ENCODE data around the gene LAD1.

The LAD1 gene

GRCh38 chr1:201399018-201399351 lies at the start of gene LAD1:
TSS of gene LAD1 (minus strand) at chr1:201399324. CDS start at chr1:201399306, 18 bp downstream.
- Histone ChIP-seq H3K36me3 (ENCODE audit: control insufficient read depth, insufficient read depth, low read length) (no peaks in the 10 kb centered on the region), H3K4me3 (replicated peaks; ENCODE audit: low read depth, low read length) (no peak within 1 kb of the TSS), H3K27me3 (replicated peaks; ENCODE audit: control insufficient read depth, insufficient read depth, low read length) (no peaks in the 10 kb centered on the region)
- TF ChIP-seq, protein P1, sequence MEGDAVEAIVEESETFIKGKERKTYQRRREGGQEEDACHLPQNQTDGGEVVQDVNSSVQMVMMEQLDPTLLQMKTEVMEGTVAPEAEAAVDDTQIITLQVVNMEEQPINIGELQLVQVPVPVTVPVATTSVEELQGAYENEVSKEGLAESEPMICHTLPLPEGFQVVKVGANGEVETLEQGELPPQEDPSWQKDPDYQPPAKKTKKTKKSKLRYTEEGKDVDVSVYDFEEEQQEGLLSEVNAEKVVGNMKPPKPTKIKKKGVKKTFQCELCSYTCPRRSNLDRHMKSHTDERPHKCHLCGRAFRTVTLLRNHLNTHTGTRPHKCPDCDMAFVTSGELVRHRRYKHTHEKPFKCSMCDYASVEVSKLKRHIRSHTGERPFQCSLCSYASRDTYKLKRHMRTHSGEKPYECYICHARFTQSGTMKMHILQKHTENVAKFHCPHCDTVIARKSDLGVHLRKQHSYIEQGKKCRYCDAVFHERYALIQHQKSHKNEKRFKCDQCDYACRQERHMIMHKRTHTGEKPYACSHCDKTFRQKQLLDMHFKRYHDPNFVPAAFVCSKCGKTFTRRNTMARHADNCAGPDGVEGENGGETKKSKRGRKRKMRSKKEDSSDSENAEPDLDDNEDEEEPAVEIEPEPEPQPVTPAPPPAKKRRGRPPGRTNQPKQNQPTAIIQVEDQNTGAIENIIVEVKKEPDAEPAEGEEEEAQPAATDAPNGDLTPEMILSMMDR (IDR thresholded peaks at IDR 0.05; ENCODE audit: insufficient read depth, low read length, poor library complexity, severe bottlenecking) = no peak
- DNase-seq (ENCODE audit: extremely low read depth, insufficient read length) = no peak

DNA sequence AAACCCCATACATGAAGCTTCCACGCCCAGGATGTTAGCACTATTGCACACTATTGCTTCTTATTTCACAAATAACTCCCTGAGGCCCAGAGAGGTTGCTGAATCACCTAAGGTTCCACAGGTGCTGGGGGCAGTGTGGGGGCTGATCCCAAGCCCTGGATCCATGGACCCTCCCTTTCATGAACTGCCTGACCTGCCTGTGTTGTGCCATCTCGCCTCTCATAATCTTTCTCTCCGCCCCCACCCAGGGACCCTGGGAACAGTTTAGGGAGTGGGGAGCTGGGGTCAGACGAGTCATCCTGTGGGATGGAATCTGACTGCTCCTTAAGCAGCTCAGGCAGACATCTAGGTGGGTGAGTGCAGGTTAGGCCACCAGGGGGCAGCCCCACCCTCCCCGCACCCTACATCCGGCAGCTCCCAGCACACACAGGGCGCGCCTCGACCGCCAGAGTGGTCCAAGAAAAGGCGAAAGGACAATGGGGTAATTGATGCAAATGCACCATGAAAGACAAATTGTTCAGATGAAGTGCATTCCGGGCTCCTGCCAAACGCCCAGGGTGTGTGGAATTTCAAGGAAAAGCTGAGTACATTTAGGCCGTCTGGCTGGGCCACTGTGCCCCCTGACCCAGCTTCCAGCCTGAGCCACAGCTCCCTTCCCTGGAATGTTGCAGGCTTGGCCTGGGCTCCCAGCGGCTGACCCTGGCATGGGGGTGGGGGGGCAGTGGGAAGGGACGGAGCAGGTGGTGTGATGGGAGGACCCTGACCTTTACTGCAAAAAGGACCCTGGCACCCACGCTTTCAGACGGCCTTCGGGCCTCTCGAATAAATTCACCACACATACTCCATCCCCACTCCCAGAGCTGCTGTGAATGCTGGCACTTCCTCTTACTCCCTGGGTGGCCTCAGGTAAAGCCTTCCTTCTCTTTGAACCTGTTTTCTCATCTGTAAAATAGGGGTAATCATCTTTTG lies 49.1 kb upstream of the LAD1 start:
- DNase-seq (ENCODE audit: extremely low read depth, insufficient read length) = peak; percentile 72
- no peak overlapping the region for H3K4me3 ChIP-seq (replicated peaks; ENCODE audit: low read depth, low read length)
- TF ChIP-seq, protein P1 (IDR thresholded peaks at IDR 0.05; ENCODE audit: insufficient read depth, low read length, poor library complexity, severe bottlenecking) = peak; percentile 94
- no peaks in the 10 kb centered on the region for H3K27me3 ChIP-seq (replicated peaks; ENCODE audit: control insufficient read depth, insufficient read depth, low read length)
- H3K36me3 ChIP-seq (ENCODE audit: control insufficient read depth, insufficient read depth, low read length) = no peaks in the 10 kb centered on the region

GRCh38 chr1:201445310-201445709 lies 46.2 kb upstream of the LAD1 start:
- no peak overlapping the region for H3K4me3 ChIP-seq (replicated peaks; ENCODE audit: low read depth, low read length)
- TF ChIP-seq, protein P1 (IDR thresholded peaks at IDR 0.05; ENCODE audit: insufficient read depth, low read length, poor library complexity, severe bottlenecking) = no peak
- no peaks in the 10 kb centered on the region for H3K27me3 ChIP-seq (replicated peaks; ENCODE audit: control insufficient read depth, insufficient read depth, low read length)
- no peaks in the 10 kb centered on the region for H3K36me3 ChIP-seq (ENCODE audit: control insufficient read depth, insufficient read depth, low read length)
- no peak for DNase-seq (ENCODE audit: extremely low read depth, insufficient read length)

DNA sequence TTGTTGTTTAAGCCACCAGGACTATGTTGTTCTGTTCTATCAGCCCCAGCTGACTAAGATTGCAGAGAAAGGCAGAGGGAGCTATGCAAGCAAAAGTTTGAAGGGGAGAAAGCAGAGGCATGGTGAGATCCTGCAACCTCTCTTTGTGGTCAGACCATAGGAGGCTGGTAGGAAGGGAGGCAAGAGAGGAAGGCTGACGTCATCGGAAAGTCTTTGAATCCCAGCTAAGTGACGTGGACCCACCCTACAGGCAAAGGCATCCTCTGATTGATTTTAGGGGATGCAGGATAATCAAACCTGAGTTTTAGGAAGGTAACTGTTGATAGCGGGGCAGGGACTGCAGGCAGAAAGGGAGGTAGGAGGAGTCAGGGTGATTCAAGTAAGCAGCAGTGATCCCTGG lies 45.7 kb upstream of the LAD1 start:
- Histone ChIP-seq H3K27me3 (replicated peaks; ENCODE audit: control insufficient read depth, insufficient read depth, low read length) (no peaks in the 10 kb centered on the region), H3K4me3 (replicated peaks; ENCODE audit: low read depth, low read length) (no peak overlapping the region), H3K36me3 (ENCODE audit: control insufficient read depth, insufficient read depth, low read length) (no peaks in the 10 kb centered on the region)
- no peak for DNase-seq (ENCODE audit: extremely low read depth, insufficient read length)
- TF ChIP-seq, protein P1 (IDR thresholded peaks at IDR 0.05; ENCODE audit: insufficient read depth, low read length, poor library complexity, severe bottlenecking) = no peak

DNA sequence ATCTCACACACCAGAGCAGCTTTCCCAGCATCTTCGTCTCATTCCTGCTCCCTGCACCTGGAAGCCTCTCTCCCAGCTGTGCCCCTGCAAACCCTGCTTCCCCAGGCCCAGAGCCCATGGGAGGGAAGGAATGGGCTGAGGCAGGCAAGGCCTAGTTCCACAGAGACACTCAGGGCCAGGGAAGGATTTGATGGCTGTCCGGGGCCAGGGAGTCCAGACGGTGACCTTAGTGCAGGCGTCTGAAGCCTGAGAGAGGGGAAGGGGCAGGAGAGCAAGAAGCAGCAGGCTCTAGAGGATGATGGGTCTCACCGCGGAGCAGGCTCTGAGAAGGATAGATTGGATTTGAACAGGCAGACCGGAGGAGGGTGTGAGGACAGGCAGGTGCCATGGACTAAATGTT lies 44.6 kb upstream of the LAD1 start:
- Histone ChIP-seq H3K27me3 (replicated peaks; ENCODE audit: control insufficient read depth, insufficient read depth, low read length) (no peaks in the 10 kb centered on the region), H3K36me3 (ENCODE audit: control insufficient read depth, insufficient read depth, low read length) (no peaks in the 10 kb centered on the region), H3K4me3 (replicated peaks; ENCODE audit: low read depth, low read length) (no peak overlapping the region)
- no peak for DNase-seq (ENCODE audit: extremely low read depth, insufficient read length)
- TF ChIP-seq, protein P1 (IDR thresholded peaks at IDR 0.05; ENCODE audit: insufficient read depth, low read length, poor library complexity, severe bottlenecking) = no peak

Data from GM06990 (cell line).